Peyer's patch (tissue), 4 donors: ENCODE results near the gene PURA.

Experiments used
- POLR2A ChIP-seq, 2 donors: fragments of 450-650 bp; IDR thresholded peaks; one replicate each; pipeline ENCODE4 v1.5.1; 2017; ENCODE audit warnings: antibody characterized with exemption in 2 of 2, mild to moderate bottlenecking in 2 of 2, moderate library complexity in 2 of 2
- TF ChIP-seq, protein P1 (sequence below), 6 experiments: fragments of 450-650 bp in 4 of 6; fragments of 200-600 bp in 2 of 6; sonication (generic) in 1 of 6; IDR thresholded peaks; one replicate each; pipeline ENCODE4 v1.5.1; 2017 to 2019; ENCODE audit warnings: antibody characterized with exemption in 6 of 6, mild to moderate bottlenecking in 3 of 6, moderate library complexity in 1 of 6

DNA sequence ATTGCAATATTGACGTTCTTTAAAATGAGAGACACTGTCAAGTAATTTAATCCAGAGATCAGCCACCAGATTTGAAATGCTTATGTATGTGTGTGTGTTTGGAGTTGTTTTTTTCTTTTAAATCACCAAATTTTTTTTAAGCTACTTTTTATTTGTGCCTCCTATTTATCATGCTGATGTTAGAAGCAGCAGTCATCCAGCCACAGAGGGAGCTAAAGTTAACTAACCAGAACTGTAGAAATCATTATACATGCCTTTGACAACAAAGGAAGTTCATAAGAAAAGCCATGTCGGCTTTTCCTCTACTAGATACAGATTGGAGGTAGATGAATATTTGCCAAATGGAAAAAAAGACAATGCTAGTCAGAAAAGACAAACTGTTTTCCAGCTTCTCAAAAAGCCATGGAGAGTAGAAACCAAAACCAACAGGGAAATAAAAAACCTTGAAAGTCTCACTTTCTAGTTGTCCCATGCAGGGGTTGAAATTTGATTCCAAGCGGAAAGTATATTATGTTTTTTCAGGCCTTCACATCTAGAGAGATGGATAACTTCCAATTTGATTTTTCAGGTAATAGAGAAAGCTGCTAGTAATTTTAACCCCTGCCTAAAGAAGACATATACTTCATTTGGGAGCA lies 4.5 kb downstream of the PURA start:
- TF ChIP-seq, protein P1, sequence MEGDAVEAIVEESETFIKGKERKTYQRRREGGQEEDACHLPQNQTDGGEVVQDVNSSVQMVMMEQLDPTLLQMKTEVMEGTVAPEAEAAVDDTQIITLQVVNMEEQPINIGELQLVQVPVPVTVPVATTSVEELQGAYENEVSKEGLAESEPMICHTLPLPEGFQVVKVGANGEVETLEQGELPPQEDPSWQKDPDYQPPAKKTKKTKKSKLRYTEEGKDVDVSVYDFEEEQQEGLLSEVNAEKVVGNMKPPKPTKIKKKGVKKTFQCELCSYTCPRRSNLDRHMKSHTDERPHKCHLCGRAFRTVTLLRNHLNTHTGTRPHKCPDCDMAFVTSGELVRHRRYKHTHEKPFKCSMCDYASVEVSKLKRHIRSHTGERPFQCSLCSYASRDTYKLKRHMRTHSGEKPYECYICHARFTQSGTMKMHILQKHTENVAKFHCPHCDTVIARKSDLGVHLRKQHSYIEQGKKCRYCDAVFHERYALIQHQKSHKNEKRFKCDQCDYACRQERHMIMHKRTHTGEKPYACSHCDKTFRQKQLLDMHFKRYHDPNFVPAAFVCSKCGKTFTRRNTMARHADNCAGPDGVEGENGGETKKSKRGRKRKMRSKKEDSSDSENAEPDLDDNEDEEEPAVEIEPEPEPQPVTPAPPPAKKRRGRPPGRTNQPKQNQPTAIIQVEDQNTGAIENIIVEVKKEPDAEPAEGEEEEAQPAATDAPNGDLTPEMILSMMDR (IDR thresholded peaks at IDR 0.05): no peak
- TF ChIP-seq POLR2A (IDR thresholded peaks at IDR 0.05): no peak
